IMR-90 (cell line): ENCODE data around the gene CDA. TPM values are rescaled to one million over a fixed set of nuclear protein-coding genes. Genes with fewer than 3 reads are reported as not detected.

ENCODE experiments used
- ATAC-seq: fragments of 200-7000 bp; cut with Tn5 transposase; 2 replicates; pipeline ENCODE4 v1.9.1; 2020; ENCODE audit warnings: low read depth, mild to moderate bottlenecking, moderate library complexity
- BruUV-seq: library from RNA; stranded (reverse); fragments of 400-500 nt; replicated peaks from 2 replicates; lab custom pipeline; 2021; lab: Mats Ljungman, UMichigan
- CTCF ChIA-PET: fragments of 300-600 bp; formaldehyde crosslinking; extraction: SDS; loops from one replicate; lab custom pipeline; 2021; ENCODE audit warnings: antibody characterized with exemption; lab: Yijun Ruan, JAX
- POLR2A ChIA-PET: fragments of 300-600 bp; sonication (Branson Sonifier 250); formaldehyde crosslinking; loops from one replicate; lab custom pipeline; 2022; ENCODE audit warnings: antibody characterized with exemption; ENCODE audit not compliant: unreplicated experiment; lab: Charles Lee
- DNase-seq: peaks from one replicate; pipeline ENCODE4 v3.0.0; 2013
- H2AFZ ChIP-seq: replicated peaks from 2 replicates; pipeline ENCODE3; 2013; ENCODE audit warnings: low read length, mild to moderate bottlenecking; ENCODE audit not compliant: poor library complexity
- H2AK5ac ChIP-seq: 2 replicates; pipeline ENCODE4 v1.6.1; 2013; ENCODE audit warnings: low read depth, low read length, inconsistent platforms
- H2AK9ac ChIP-seq: replicated peaks from 2 replicates; pipeline ENCODE3; 2013; ENCODE audit warnings: mild to moderate bottlenecking, low read depth, low read length, moderate library complexity; ENCODE audit not compliant: poor library complexity
- H2BK120ac ChIP-seq: 2 replicates; pipeline ENCODE4 v1.6.1; 2013; ENCODE audit warnings: low read depth, low read length, inconsistent platforms
- H2BK15ac ChIP-seq: 3 replicates; pipeline ENCODE4 v1.6.1; 2013; ENCODE audit warnings: low read depth, low read length, inconsistent platforms
- H2BK20ac ChIP-seq: 2 replicates; pipeline ENCODE4 v1.6.1; 2013; ENCODE audit warnings: low read depth, mild to moderate bottlenecking, inconsistent platforms, low read length, moderate library complexity
- H2BK5ac ChIP-seq: 2 replicates; pipeline ENCODE4 v1.6.1; 2013; ENCODE audit warnings: mild to moderate bottlenecking, low read depth, low read length, inconsistent platforms; ENCODE audit not compliant: poor library complexity, severe bottlenecking
- H3K14ac ChIP-seq: replicated peaks from 2 replicates; pipeline ENCODE4 v1.6.1; 2013; ENCODE audit warnings: low read depth, low read length, inconsistent platforms
- H3K18ac ChIP-seq: 2 replicates; pipeline ENCODE4 v1.6.1; 2013; ENCODE audit warnings: low read depth, low read length, control low read depth
- H3K23ac ChIP-seq: 2 replicates; pipeline ENCODE4 v1.6.1; 2013; ENCODE audit warnings: low read depth, low read length, inconsistent platforms
- H3K27ac ChIP-seq: 2 replicates; pipeline ENCODE4 v1.5.1; 2013; ENCODE audit warnings: mild to moderate bottlenecking, control low read depth, low read length; ENCODE audit not compliant: insufficient read depth
- H3K27me3 ChIP-seq: 2 replicates; pipeline ENCODE4 v1.6.1; 2013; ENCODE audit warnings: low read length; ENCODE audit not compliant: control insufficient read depth, insufficient read depth
- H3K36me3 ChIP-seq: 2 replicates; pipeline ENCODE4 v1.6.1; 2013; ENCODE audit warnings: low read length, mixed read lengths; ENCODE audit not compliant: control insufficient read depth, insufficient read depth
- H3K4ac ChIP-seq: 2 replicates; pipeline ENCODE4 v1.6.1; 2013; ENCODE audit warnings: low read depth, low read length, inconsistent platforms
- H3K4me1 ChIP-seq: 2 replicates; pipeline ENCODE4 v1.6.1; 2013; ENCODE audit warnings: low read length, mixed read lengths; ENCODE audit not compliant: control insufficient read depth, insufficient read depth
- H3K4me2 ChIP-seq: 2 replicates; pipeline ENCODE4 v1.6.1; 2013; ENCODE audit warnings: low read depth, mild to moderate bottlenecking, control low read depth, low read length, moderate library complexity
- H3K4me3 ChIP-seq: 2 replicates; pipeline ENCODE4 v1.5.1; 2013; ENCODE audit warnings: low read depth, mild to moderate bottlenecking, control low read depth, low read length, moderate library complexity; ENCODE audit not compliant: insufficient read depth
- H3K56ac ChIP-seq: 2 replicates; pipeline ENCODE4 v1.6.1; 2013; ENCODE audit warnings: low read length, inconsistent platforms; ENCODE audit not compliant: insufficient read depth; ENCODE audit errors: extremely low read depth
- H3K79me1 ChIP-seq, 2 experiments: 2 replicates each; pipeline ENCODE4 v1.6.1; 2013; ENCODE audit warnings: low read length in 2 of 2, inconsistent platforms in 1 of 2, low read depth in 1 of 2
- H3K9ac ChIP-seq: 2 replicates; pipeline ENCODE4 v1.6.1; 2013; ENCODE audit warnings: low read depth, low read length, control low read depth
- H3K9me1 ChIP-seq: 2 replicates; pipeline ENCODE4 v1.6.1; 2013; ENCODE audit warnings: low read length, inconsistent platforms; ENCODE audit not compliant: insufficient read depth
- H3K9me3 ChIP-seq: 2 replicates; pipeline ENCODE4 v1.6.1; 2013; ENCODE audit warnings: low read length; ENCODE audit not compliant: control insufficient read depth, insufficient read depth
- H4K20me1 ChIP-seq: 2 replicates; pipeline ENCODE4 v1.6.1; 2013; ENCODE audit warnings: low read length, inconsistent platforms; ENCODE audit not compliant: insufficient read depth
- H4K5ac ChIP-seq: 2 replicates; pipeline ENCODE4 v1.6.1; 2013; ENCODE audit warnings: mild to moderate bottlenecking, low read depth, low read length, control low read depth
- H4K8ac ChIP-seq, 2 experiments: 2 replicates each; pipeline ENCODE4 v1.6.1; 2013; ENCODE audit warnings: low read depth in 2 of 2, low read length in 2 of 2, control low read depth in 1 of 2, inconsistent platforms in 1 of 2
- H4K91ac ChIP-seq: 2 replicates; pipeline ENCODE4 v1.6.1; 2013; ENCODE audit warnings: low read depth, low read length, inconsistent platforms; ENCODE audit not compliant: insufficient read depth
- POLR2A ChIP-seq: IDR thresholded peaks from 2 replicates; pipeline ENCODE4 v1.6.1; 2012; ENCODE audit warnings: mild to moderate bottlenecking, low read depth, low read length
- RCOR1 ChIP-seq: IDR thresholded peaks from 2 replicates; pipeline ENCODE4 v1.6.1; 2012; ENCODE audit warnings: mild to moderate bottlenecking, low read length, improper control_type of control experiment; ENCODE audit not compliant: insufficient replicate concordance
- USF2 ChIP-seq: fragments of 150-350 bp; IDR thresholded peaks from 2 replicates; pipeline ENCODE4 v1.6.1; 2017; ENCODE audit warnings: mild to moderate bottlenecking, antibody characterized with exemption, low read length, low read depth
- WGBS, 2 experiments: methylation state at CpG; one replicate each; pipeline versions ENCODE4 v1.1.5 to v1.1.7; 2013; ENCODE audit warnings: missing lambda C conversion rate in 2 of 2; ENCODE audit not compliant: insufficient read length in 1 of 2; ENCODE audit errors: extremely low coverage in 2 of 2; 5-methylcytosine and 5-hydroxymethylcytosine counted together
- dilution Hi-C: fragments of 300-500 bp; cut with HindIII; formaldehyde crosslinking; loops from one replicate; pipeline ENCODE4 v1.14.3; 2018; ENCODE audit warnings: low sequenced_read_pairs; ENCODE audit not compliant: unreplicated experiment
- in situ Hi-C: fragments of 300-500 bp; cut with MboI; formaldehyde crosslinking; loops from 3 replicates; pipeline ENCODE4 v1.14.3; 2019; ENCODE audit warnings: low sequenced_read_pairs, inconsistent platforms, mixed read lengths
- intact Hi-C: fragments of 100-400 bp; cut with micrococcal nuclease; formaldehyde crosslinking; loops from 2 replicates; pipeline ENCODE4 v1.10.0; 2022
- polyA plus RNA-seq, 3 experiments: library from polyadenylated mRNA; depleted of rRNA; stranded (reverse); fragments of >200 nt; gene quantifications; 2 replicates each; pipeline ENCODE4 v1.2.3, GENCODE V29; 2012; ENCODE audit warnings: low replicate concordance in 1 of 3
- total RNA-seq: library from RNA; depleted of rRNA; stranded (reverse); fragments of >200 nt; gene quantifications from 2 replicates; pipeline ENCODE4 v1.2.3, GENCODE V29; 2012

CDA gene
- total and polyA plus RNA-seq, 2 of the 4 experiments (the other 2 are of a cell fraction) = 0.90 to 9.4 TPM

- H3K79me1 ChIP-seq = no peaks in the 10 kb centered on the region
- H3K27ac ChIP-seq = peak overlapping the region; percentile 1; the same call in 1 of the 2 replicates
- WGBS, 2 experiments = 0% methylated on average over 2 of the region's 3 CpGs; no CpG with 5 or more reads in 1 of the 2 experiments
- no peaks in the 10 kb centered on the region for H4K20me1 ChIP-seq
- H3K4me3 ChIP-seq = no peak overlapping the region
- peak overlapping the region; percentile 66 for H2BK5ac ChIP-seq
- TF ChIP-seq POLR2A = no peak
- no peak for TF ChIP-seq USF2
- peak; percentile 21 for TF ChIP-seq RCOR1
- H3K4ac ChIP-seq = peak overlapping the region; percentile 71
- no peaks in the 10 kb centered on the region for H3K9me3 ChIP-seq
- DNase-seq (no peak), ATAC-seq (no peak)
- peak overlapping the region; percentile 84 for H2BK20ac ChIP-seq
- H3K56ac ChIP-seq = peak overlapping the region; percentile 68; the same call in 1 of the 2 replicates
- peak overlapping the region; percentile 80; the same call in 1 of the 2 replicates for H2AK5ac ChIP-seq
- peaks cover 15% of the 10 kb centered on the region for H3K4me1 ChIP-seq
- intact Hi-C loops (no loop called here), in situ Hi-C loops (no loop called here), dilution Hi-C loops (no loop called here)
- H4K5ac ChIP-seq = peak overlapping the region; percentile 95; the same call in 1 of the 2 replicates
- H3K14ac ChIP-seq = peak overlapping the region; percentile 4
- H2BK15ac ChIP-seq = peak overlapping the region; percentile 62
- no peaks in the 10 kb centered on the region for H3K27me3 ChIP-seq
- 0 out of 2 replicates have a peak overlapping the region, but pooled peaks have one; percentile 11 for H3K23ac ChIP-seq
- peak overlapping the region; percentile 77 for H2BK120ac ChIP-seq
- ChIA-PET CTCF (interaction anchor here (0.7 to 1.2 kb wide), 2 partner anchors 20 to 39 kb away, joined by 3 to 9 read pairs; no protein-coding TSS in a partner anchor), POLR2A (no interaction called here)
- no peak overlapping the region for H3K9ac ChIP-seq
- no peak overlapping the region for H2AK9ac ChIP-seq
- peak overlapping the region; percentile 6 to 54; a peak in 1 of 4 replicates for H4K8ac ChIP-seq
- no peaks in the 10 kb centered on the region for H3K36me3 ChIP-seq
- peak overlapping the region; percentile 61; the same call in 1 of the 2 replicates for H3K18ac ChIP-seq
- no TSS peak for BruUV-seq
- H3K9me1 ChIP-seq = peaks cover 10% of the 10 kb centered on the region
- no peak overlapping the region for H3K4me2 ChIP-seq
- H4K91ac ChIP-seq = peak overlapping the region; percentile 53
- peak overlapping the region; percentile 89 for H2AFZ ChIP-seq
Measured at GRCh38 chr1:20614131-20614579, 25.3 kb downstream of the CDA start.
